ENCODE measurements around the gene RPS15.

The RPS15 gene

GRCh38 chr19:1420590-1420989 lies 17.6 kb upstream of the RPS15 start:
- DNase-seq, result no peak

- DNase-seq, result no peak
Observed at GRCh38 chr19:1421218-1421957, 16.8 kb upstream of the RPS15 start.

- no peak for DNase-seq
Observed at GRCh38 chr19:1421958-1422305, 16.3 kb upstream of the RPS15 start.

GRCh38 chr19:1422360-1422759 lies 15.8 kb upstream of the RPS15 start:
- DNase-seq, result no peak

GRCh38 chr19:1422943-1423342 lies 15.3 kb upstream of the RPS15 start:
- no peak for DNase-seq

GRCh38 chr19:1423436-1424191 lies 14.6 kb upstream of the RPS15 start:
- DNase-seq, result no peak

GRCh38 chr19:1424192-1424955 lies 13.8 kb upstream of the RPS15 start:
- DNase-seq, result no peak

- DNase-seq, result peak; percentile 50
Observed at GRCh38 chr19:1425102-1425837, 12.9 kb upstream of the RPS15 start.

GRCh38 chr19:1425902-1426301 lies 12.3 kb upstream of the RPS15 start:
- DNase-seq, result no peak

GRCh38 chr19:1426736-1427135 lies 11.5 kb upstream of the RPS15 start:
- no peak for DNase-seq

GRCh38 chr19:1427221-1427920 lies 10.8 kb upstream of the RPS15 start:
- DNase-seq, result no peak

GRCh38 chr19:1428738-1429391 lies 9.3 kb upstream of the RPS15 start:
- no peak for DNase-seq

GRCh38 chr19:1429750-1430149 lies 8.4 kb upstream of the RPS15 start:
- no peak for DNase-seq

GRCh38 chr19:1430246-1430645 lies 8.0 kb upstream of the RPS15 start:
- no peak for DNase-seq

GRCh38 chr19:1431759-1432506 lies 6.3 kb upstream of the RPS15 start:
- no peak for DNase-seq

- no peak for DNase-seq
Observed at GRCh38 chr19:1432507-1432887, 5.7 kb upstream of the RPS15 start.

GRCh38 chr19:1433119-1434039 lies 4.8 kb upstream of the RPS15 start:
- no peak for DNase-seq

- no peak for DNase-seq
Observed at GRCh38 chr19:1434040-1434366, 4.2 kb upstream of the RPS15 start.

GRCh38 chr19:1434577-1435060 lies 3.6 kb upstream of the RPS15 start:
- no peak for DNase-seq

- no peak for DNase-seq
Observed at GRCh38 chr19:1435378-1435989, 2.7 kb upstream of the RPS15 start.

All from hematopoietic multipotent progenitor cell treated with erythropoietin and hydrocortisone succinate and interleukin-3 and kit ligand, for 4 days (in vitro differentiated cells).